ENCODE measurements around the gene UBQLN4. TPM values are rescaled to one million over a fixed set of nuclear protein-coding genes. Genes with fewer than 3 reads are reported as not detected.

Gene UBQLN4
- total RNA-seq, 1 donor from 2014 or later: 12.1 TPM

DNA sequence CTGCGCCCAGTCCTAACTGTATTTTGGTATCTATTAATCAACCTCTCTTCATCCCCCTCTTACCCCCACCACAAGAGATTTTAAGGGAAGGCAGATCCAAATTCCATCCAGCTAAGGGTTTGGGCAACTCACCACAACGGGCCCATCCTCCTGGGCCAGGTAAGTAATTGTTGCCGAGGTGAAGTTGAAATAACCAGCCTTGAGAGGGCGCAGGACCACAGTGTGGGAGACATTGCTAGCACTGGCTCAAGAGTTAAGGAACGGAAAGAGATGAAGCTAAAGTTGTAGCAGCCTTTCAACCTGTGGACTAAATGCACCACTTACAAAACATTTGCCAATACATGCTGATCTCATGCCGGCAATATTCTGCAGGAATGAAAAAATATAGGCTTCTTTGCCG, 38.8 kb downstream of the UBQLN4 start:
- no peak for DNase-seq

DNA sequence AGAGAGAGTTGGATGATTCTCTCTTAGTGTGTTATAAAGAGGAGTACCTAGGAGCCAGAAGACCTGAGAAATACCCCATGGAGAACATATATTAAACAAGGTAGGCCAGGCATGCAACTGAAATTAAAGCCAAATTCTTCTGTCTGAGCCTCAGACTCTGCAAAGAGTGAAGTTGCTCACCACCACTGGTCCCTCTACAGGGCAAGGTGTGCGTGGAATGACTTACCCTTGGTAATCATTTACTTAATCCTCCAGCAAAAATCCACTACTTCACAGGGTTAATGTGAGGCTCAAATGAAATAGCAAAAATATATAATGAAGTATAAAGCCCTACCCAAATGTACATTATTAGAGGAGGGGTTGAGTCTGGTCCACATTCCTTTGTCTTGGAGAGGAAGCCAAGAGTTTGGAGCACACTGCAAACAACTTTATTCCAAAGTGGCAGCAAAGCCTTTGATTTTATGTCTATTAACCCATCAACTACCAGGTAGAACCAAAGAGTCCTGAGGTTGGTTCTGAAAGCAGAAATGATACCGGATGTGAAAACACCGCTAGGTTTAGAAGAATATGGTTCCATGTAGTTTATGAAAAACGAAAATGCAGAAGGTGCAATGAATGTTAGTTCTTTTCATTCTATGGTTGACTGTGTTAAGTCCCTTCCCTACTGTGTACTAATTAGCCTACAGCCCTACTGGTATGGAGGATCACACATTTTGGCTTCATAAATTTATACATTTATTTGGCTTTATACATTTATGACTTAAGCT, 41.4 kb downstream of the UBQLN4 start:
- DNase-seq: no peak

DNA sequence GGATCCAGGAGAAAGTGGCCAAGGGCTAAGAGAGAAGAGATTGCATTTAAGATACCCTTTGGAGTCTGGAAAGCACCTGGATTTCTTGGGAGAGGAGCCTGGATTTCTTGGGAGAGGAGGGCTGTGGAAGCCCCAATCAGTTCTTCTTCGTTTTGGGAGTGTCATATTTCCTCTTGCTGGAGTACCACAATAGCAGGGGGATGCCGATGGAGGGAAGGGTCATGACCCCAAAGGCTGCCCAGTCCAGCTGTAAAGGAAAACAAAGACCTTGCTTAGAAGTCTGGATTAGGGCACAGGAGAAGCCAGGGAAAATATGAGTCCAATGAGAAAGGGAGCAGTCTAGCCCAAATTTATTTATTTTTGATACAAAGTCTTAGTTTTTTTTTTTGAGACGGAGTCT, 44.2 kb downstream of the UBQLN4 start:
- no peak for DNase-seq

DNA sequence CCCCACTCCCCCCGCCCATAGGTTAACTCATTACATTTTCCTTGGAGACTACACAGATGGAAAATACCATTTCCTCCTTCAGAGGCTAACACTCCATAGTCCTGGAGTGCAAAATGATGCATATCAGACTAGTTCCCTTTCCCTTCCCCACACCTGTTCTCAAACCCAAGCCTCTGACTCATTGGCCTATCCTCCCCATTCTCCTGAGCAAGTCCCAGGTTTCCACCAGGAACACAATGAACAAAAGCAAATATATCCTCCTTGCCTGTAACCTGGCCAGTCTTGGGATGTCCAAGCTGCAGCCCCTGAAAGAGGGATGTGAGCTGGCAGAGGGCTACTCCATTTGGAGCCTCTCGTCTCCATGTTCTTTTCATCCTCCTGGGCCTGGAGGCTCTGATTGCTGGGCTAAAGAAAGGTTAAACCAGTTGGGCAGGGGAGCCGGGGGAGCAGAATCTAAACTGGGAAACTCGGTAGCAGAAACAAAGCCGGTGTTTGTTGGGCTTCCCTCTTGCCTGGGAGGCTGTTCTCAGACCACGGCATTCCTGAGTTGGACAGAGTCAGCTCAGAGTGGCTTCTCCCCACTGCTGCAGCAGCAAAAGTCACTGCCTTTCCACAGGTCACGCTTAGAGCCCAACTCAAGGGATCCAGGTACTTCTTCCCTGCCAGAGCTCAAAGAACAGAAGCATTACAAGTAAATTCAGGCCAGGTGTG, 46.8 kb downstream of the UBQLN4 start:
- no peak for DNase-seq

- no peak for DNase-seq
Observed at GRCh38 chr1:156004843-156005584, 48.6 kb downstream of the UBQLN4 start.

DNA sequence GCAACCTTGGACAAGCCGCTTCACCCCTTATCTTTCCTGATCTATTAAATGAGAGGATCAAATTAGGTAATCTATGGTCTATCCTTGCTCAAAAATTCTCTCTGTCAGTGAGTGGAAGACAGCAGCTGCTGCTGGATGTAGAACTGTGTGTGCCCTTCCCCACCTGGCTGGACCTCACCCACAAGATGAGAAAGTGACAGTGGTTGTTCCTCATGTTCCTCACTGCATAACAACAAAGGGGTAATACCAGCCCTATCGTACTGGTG, 49.7 kb downstream of the UBQLN4 start:
- no peak for DNase-seq

- DNase-seq: no peak
Observed at GRCh38 chr1:156002188-156002911, 51.2 kb downstream of the UBQLN4 start.

- no peak for DNase-seq
Observed at GRCh38 chr1:156001662-156002171, 51.9 kb downstream of the UBQLN4 start.

GRCh38 chr1:156001021-156001661, 52.5 kb downstream of the UBQLN4 start:
- DNase-seq: no peak

DNA sequence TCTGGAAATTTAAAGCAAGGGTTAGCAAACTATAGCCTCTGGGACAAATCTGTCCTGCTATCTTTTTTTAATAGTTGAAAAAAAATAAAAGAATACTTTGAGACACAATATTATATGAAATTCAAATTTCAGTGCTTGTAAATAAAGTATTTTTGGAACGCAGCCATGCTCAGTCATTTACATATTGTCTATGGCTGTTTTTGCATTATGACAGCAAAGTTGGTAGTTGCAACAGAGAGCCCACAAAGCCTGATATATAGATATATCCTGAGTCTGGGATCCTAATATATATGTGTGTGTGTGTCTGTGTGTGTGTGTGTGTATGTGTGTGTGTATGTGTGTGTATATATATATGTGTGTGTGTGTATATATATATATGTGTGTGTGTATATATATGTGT, 53.6 kb downstream of the UBQLN4 start:
- DNase-seq: no peak

DNA sequence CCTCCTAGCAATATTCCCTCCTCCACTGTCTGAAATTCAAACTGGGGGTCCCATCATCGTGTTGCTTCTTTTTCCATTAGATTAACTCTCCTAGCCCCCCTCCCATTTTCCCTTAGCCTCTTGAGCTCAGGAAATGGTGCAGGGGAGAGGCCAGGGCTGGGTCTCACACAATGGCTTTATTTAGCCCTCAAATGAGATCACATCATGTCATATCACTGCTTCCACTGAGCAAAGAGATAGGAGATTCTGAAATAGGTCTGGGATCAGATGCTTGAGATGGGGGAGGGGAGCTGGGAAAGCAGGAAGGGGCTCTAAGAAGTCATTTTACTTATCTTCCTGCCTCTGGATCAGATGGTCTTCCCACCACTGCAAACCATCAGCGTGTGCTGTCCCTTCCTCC, 57.4 kb downstream of the UBQLN4 start:
- DNase-seq: no peak

- DNase-seq: no peak
Observed at GRCh38 chr1:155993595-155993994, 60.0 kb downstream of the UBQLN4 start.

DNA sequence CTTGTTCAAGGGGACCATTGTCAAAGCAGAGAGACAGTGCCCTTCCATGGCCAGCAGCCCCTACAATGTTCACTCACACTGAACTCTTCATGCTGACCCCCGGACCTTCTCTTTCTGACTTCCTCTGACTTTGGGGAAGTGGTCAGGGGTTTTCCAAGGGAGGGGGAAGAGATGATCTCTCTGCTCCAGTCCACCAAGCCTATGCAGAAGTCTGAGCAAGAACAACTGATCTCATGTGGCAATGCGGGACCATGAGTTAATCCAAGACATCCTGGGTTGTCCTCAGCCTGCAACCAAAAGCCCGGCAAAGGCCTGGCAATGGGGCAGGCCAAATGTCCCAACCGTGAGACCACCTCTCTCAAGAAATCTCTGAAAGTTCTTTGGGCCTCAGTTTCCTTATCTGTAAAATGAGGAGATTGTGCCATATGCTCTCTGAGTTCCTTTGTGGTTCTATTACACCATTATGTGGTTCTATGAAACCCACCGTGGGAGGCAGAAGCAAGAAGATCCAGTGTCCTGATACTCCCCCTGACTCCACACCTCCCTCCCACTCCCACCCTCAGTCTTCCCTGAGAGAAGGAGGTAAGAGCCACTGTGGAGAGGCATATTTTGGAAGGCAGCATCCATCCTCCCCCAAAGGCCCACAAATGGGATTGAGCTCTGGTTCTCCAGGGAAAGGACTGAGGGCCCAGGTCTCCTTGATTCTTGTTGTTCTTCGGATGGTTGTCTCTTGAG, 63.4 kb downstream of the UBQLN4 start:
- DNase-seq: no peak

DNA sequence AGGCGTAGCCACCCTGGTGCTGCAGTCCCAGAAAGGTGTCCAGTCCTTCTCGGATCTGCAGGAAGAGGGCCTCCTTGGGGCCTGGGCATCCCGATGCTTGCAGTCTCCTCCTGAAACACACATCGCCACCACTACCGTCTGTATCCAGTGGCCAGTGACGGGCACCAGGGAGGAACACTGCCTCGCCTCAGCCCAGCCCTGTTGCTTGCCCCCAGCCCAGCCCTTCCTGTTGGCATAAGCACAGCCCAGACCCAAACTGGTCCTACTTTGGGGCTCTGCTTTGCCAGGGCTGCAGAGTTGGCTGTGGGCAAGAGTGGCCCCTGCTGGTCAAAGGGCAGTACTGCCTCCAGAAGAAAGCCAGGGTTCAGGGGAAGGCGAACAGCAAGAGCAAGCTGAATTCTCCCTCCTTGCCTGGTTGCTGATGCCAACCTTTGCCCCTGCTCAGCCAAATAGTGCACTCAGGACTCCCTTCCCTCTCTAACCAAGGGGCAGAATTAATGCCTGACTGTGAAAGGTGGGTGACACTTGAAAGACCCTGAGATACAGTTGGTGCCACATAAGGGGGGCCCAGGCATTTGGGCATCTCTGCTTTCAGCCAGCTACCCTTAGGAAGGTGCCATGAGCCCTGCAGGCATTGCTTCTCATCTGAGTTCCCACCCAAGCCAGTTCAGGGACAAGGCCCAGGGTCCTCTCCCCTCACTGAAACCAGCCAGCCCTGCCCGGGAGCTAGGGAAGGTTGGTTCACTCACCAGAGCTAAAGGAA, 64.2 kb downstream of the UBQLN4 start:
- DNase-seq: peak; percentile 51

Other genes starting within 250 kb of the UBQLN4 start
- gene GON4L, start 196.6 kb downstream of the UBQLN4 start, total RNA-seq: 39.2 TPM
- 10.9 TPM for gene SYT11, start 194.2 kb downstream of the UBQLN4 start, total RNA-seq
- gene RIT1, start 142.4 kb downstream of the UBQLN4 start, total RNA-seq: 29.0 TPM
- 44.5 TPM for gene KHDC4, start 119.4 kb downstream of the UBQLN4 start, total RNA-seq
- gene RXFP4, start 112.2 kb downstream of the UBQLN4 start, total RNA-seq: not detected
- 57.6 TPM for gene ARHGEF2, start 75.3 kb downstream of the UBQLN4 start, total RNA-seq
- 186 TPM for gene SSR2, start 32.8 kb downstream of the UBQLN4 start, total RNA-seq
- gene LAMTOR2, start 984 bp upstream of the UBQLN4 start, total RNA-seq: 25.7 TPM
- gene RAB25, start 7.4 kb upstream of the UBQLN4 start, total RNA-seq: 31.7 TPM
- 6.6 TPM for gene MEX3A, start 28.7 kb upstream of the UBQLN4 start, total RNA-seq
- 429 TPM for gene LMNA, start 60.9 kb upstream of the UBQLN4 start, total RNA-seq
- gene SEMA4A, start 99.8 kb upstream of the UBQLN4 start, total RNA-seq: 12.1 TPM
- 6.6 TPM for gene SLC25A44, start 140.3 kb upstream of the UBQLN4 start, total RNA-seq
- gene PMF1, start 159.2 kb upstream of the UBQLN4 start, total RNA-seq: 33.9 TPM
- gene BGLAP, start 188.4 kb upstream of the UBQLN4 start, total RNA-seq: 0.99 TPM
- gene PAQR6, start 194.3 kb upstream of the UBQLN4 start, total RNA-seq: 0.79 TPM
- 29.8 TPM for gene SMG5, start 229.0 kb upstream of the UBQLN4 start, total RNA-seq
- 14.6 TPM for gene TMEM79, start 230.5 kb upstream of the UBQLN4 start, total RNA-seq
- gene GLMP, start 241.9 kb upstream of the UBQLN4 start, total RNA-seq: 23.2 TPM
- gene VHLL, start 245.5 kb upstream of the UBQLN4 start, total RNA-seq: not detected